Body of pancreas (tissue), 4 donors: ENCODE data around the gene ADAM15. TPM values are rescaled to one million over a fixed set of nuclear protein-coding genes. Genes with fewer than 3 reads are reported as not detected.

Experiments
- ATAC-seq: fragments of 150-250 bp; one replicate; pipeline ENCODE4 v1.9.1; 2016
- DNase-seq, 4 donors: peaks; one replicate each; pipeline ENCODE4 v3.0.0-alpha.2; 2019
- H3K27ac ChIP-seq, 4 donors: fragments of 200-600 bp; sonication (generic); 1 replicate in 3 of 4; 2 replicates in 1 of 4; pipeline versions ENCODE4 v1.5.1 to v1.6.1; 2016 to 2019; ENCODE audit warnings: mild to moderate bottlenecking in 1 of 4, mixed read lengths in 1 of 4, moderate library complexity in 1 of 4
- H3K27me3 ChIP-seq, 2 donors: fragments of 200-600 bp; sonication (generic); one replicate each; pipeline ENCODE4 v1.6.0; 2016; ENCODE audit warnings: mild to moderate bottlenecking in 1 of 2
- H3K36me3 ChIP-seq, 2 donors: fragments of 200-600 bp; sonication (generic); replicated peaks in 1 of 2; 2 replicates each; pipeline ENCODE4 v1.5.1; 2016; ENCODE audit warnings: low read depth in 2 of 2; ENCODE audit not compliant: insufficient read depth in 1 of 2
- H3K4me1 ChIP-seq: fragments of 200-600 bp; sonication (generic); one replicate; pipeline ENCODE4 v1.6.0; 2016
- H3K4me3 ChIP-seq, 2 donors: fragments of 200-600 bp; sonication (generic); 1 replicate in 1 of 2; 2 replicates in 1 of 2; pipeline ENCODE4 v1.5.1; 2016 to 2019
- H3K9me3 ChIP-seq, 3 donors: fragments of 200-600 bp; sonication (generic); 1 replicate in 2 of 3; 2 replicates in 1 of 3; pipeline ENCODE4 v1.5.1; 2016
- POLR2A ChIP-seq, 3 donors: fragments of 450-650 bp; IDR thresholded peaks; one replicate each; pipeline ENCODE4 v1.6.1; 2016; ENCODE audit warnings: antibody characterized with exemption in 3 of 3, mild to moderate bottlenecking in 2 of 3
- WGBS, 2 donors: methylation state at CpG; one replicate each; pipeline ENCODE4 v1.1.5; 2017; 5-methylcytosine and 5-hydroxymethylcytosine counted together
- intact Hi-C: fragments of 100-400 bp; cut with DNase I; formaldehyde crosslinking; loops from one replicate; pipeline ENCODE4 v1.15.1; 2023
- total RNA-seq, 2 donors: library from RNA; depleted of rRNA; stranded (reverse); fragments of >200 nt; gene quantifications; one replicate each; pipeline ENCODE4 v1.1.0, GENCODE V29; 2016
- TF ChIP-seq, protein P1 (sequence below), 7 experiments: fragments of 450-650 bp in 4 of 7; fragments of 200-600 bp in 3 of 7; sonication (generic) in 3 of 7; IDR thresholded peaks; one replicate each; pipeline ENCODE4 v1.5.1; 2016 to 2019; ENCODE audit warnings: antibody characterized with exemption in 7 of 7

ADAM15 gene
- total RNA-seq, 2 donors from 2014 or later, result 37.2 to 48.5 TPM

DNA sequence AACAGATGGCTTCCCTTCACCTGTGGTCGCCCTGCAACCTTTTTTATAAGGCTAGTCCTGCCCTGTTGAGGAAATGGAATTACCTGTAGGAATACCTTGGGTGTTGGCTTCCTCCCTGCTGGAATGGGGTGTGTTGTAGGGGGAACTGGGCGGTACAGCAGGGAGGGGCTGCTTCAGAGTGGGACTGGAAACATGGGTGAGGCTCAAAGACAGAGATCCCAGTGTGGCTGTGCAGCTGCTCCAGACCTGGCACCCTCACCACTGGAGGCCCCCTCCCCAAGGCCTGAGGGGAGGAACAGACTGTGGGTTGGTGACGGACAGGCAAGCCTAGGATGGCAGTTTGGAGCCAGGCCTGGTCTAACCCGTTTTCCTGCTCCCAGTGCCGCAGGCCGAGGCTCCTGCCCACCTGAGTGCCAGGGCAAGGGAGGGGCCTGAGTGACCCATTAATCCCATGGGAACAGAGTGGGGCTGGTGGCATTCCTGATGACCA is 32.0 kb downstream of the ADAM15 start:
- no peak overlapping the region for H3K27ac ChIP-seq
- peaks cover 67% of the 10 kb centered on the region for H3K4me1 ChIP-seq
- no peak for TF ChIP-seq POLR2A (IDR thresholded peaks at IDR 0.05)
- TF ChIP-seq, protein P1, sequence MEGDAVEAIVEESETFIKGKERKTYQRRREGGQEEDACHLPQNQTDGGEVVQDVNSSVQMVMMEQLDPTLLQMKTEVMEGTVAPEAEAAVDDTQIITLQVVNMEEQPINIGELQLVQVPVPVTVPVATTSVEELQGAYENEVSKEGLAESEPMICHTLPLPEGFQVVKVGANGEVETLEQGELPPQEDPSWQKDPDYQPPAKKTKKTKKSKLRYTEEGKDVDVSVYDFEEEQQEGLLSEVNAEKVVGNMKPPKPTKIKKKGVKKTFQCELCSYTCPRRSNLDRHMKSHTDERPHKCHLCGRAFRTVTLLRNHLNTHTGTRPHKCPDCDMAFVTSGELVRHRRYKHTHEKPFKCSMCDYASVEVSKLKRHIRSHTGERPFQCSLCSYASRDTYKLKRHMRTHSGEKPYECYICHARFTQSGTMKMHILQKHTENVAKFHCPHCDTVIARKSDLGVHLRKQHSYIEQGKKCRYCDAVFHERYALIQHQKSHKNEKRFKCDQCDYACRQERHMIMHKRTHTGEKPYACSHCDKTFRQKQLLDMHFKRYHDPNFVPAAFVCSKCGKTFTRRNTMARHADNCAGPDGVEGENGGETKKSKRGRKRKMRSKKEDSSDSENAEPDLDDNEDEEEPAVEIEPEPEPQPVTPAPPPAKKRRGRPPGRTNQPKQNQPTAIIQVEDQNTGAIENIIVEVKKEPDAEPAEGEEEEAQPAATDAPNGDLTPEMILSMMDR (IDR thresholded peaks at IDR 0.05), result no peak
- ATAC-seq (no peak), DNase-seq (no peak)
- 30 to 62% methylated on average over 2 to 6 of the region's 6 CpGs for WGBS, 2 donors
- intact Hi-C loops, result no loop called here
- peaks cover 4 to 44% of the 10 kb centered on the region in 2 donors for H3K27me3 ChIP-seq
- no peaks in the 10 kb centered on the region for H3K36me3 ChIP-seq
- H3K4me3 ChIP-seq, result no peak overlapping the region
- H3K9me3 ChIP-seq, result no peaks in the 10 kb centered on the region

DNA sequence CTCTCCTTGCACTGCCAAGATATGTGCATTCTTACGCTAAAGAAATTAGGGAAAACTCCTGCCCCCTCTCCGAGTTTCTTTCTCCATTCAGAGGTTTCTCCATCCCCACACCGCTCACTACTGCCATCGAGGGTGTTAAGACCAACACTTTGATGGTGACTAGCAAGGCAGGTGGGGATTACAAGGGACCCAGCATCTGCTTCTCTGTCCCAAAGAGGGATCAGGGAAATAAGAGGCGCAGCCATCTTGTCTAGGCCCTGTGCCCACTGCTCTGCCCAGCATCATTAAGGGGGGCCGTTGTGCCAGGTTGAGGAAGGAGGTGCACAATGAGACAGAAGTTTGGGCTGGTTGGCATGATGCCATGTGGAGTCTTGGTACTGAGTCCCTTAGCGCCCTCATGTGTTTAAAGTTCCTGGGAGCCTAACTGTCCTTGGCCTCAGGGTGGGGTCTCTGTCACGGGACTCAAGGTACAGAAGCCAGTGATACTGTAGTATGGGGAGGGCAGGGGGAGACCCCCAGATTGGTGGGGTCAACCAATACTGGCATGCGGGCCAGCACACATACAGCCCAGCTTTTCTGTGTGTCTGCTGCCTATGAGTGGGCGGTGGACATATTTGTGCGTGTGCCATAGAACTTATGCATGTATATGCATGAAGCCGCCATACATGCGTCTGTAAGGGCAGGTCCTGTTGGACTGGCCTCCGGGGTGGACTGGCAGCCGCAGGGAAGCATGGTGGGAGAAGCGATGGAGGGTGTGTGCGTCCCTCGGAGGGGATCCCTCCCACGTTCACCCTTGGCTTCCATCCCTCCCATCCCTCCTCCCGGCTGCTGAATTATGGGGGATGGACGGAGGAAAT is 33.0 kb downstream of the ADAM15 start:
- DNase-seq (peak; percentile 54 to 62 (median 56)), ATAC-seq (peak; percentile 0)
- H3K4me1 ChIP-seq, result peaks cover 57% of the 10 kb centered on the region
- H3K27me3 ChIP-seq, result peaks cover 4 to 44% of the 10 kb centered on the region in 2 donors
- no peaks in the 10 kb centered on the region for H3K36me3 ChIP-seq
- no peak overlapping the region for H3K27ac ChIP-seq
- intact Hi-C loops, result no loop called here
- H3K9me3 ChIP-seq, result no peaks in the 10 kb centered on the region
- no peak overlapping the region for H3K4me3 ChIP-seq
- TF ChIP-seq POLR2A (IDR thresholded peaks at IDR 0.05), result no peak
- TF ChIP-seq, protein P1 (IDR thresholded peaks at IDR 0.05), result peak in 2 of 7 experiments; percentile 5 to 18
- 23 to 24% methylated on average over 14 to 21 of the region's 21 CpGs for WGBS, 2 donors

GRCh38 chr1:155084722-155085503 is 33.8 kb downstream of the ADAM15 start:
- intact Hi-C loops, result no loop called here
- TF ChIP-seq, protein P1 (IDR thresholded peaks at IDR 0.05), result peak; percentile 86 to 99 (median 98)
- TF ChIP-seq POLR2A (IDR thresholded peaks at IDR 0.05), result peak; percentile 26 to 63 (median 61)
- ATAC-seq, result peak; percentile 85
- peaks cover 49% of the 10 kb centered on the region for H3K4me1 ChIP-seq
- WGBS, 2 donors, result 0% methylated on average over 16 to 67 of the region's 67 CpGs
- peak; percentile 93 to 97 (median 94) for DNase-seq
- no peaks in the 10 kb centered on the region for H3K36me3 ChIP-seq
- H3K9me3 ChIP-seq, result no peaks in the 10 kb centered on the region
- H3K27ac ChIP-seq, result peak overlapping the region; percentile 37 to 87 (median 83)
- H3K4me3 ChIP-seq, result peak overlapping the region; percentile 46 to 56
- peaks cover 4 to 38% of the 10 kb centered on the region in 2 donors for H3K27me3 ChIP-seq

DNA sequence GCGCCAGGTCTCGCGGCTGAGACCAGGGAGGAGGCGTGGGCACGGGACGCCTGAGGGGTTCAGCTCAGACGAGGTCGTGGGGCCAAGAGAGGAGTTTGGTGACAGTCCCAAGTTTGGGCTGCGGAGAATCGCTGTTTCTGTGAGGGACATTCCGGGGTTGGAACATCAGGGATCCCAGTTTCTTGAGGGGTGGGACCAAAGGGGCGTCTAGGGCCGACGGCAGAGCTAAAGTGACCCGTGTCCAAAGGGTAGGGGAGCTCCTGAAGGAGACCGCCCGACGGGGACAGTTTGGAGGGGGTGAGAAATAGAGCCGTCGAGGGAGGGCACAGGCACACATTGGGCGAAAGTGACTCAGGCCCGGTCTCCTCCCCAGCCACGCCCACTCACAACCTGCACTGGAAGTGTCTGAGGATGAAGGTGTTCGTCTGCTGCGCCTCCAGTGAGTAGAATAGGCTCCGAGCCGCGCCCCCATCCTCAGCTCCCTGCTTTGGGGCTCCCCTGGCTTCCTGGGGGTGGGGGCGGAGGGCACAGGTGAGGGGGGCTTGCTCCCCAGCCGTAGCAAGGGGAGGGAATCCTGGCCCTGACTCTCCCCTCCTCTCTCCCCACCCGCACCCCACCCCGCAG is 34.5 kb downstream of the ADAM15 start:
- peak; percentile 39 for ATAC-seq
- H3K4me1 ChIP-seq, result peaks cover 42% of the 10 kb centered on the region
- intact Hi-C loops, result no loop called here
- H3K27ac ChIP-seq, result peak overlapping the region; percentile 37 to 87 (median 83)
- WGBS, 2 donors, result 0 to 1% methylated on average over 13 to 31 of the region's 32 CpGs
- no peaks in the 10 kb centered on the region for H3K36me3 ChIP-seq
- no peaks in the 10 kb centered on the region for H3K9me3 ChIP-seq
- H3K27me3 ChIP-seq, result peaks cover 3 to 31% of the 10 kb centered on the region in 2 donors
- TF ChIP-seq POLR2A (IDR thresholded peaks at IDR 0.05), result no peak
- TF ChIP-seq, protein P1 (IDR thresholded peaks at IDR 0.05), result no peak
- peak overlapping the region; percentile 46 to 56 for H3K4me3 ChIP-seq
- peak; percentile 72 to 83 (median 78) for DNase-seq
